Lower leg skin (tissue), 4 donors: ENCODE results near the gene SSB. TPM values are rescaled to one million over a fixed set of nuclear protein-coding genes. Genes with fewer than 3 reads are reported as not detected.

Experiments used
- DNase-seq, 2 donors: peaks; one replicate each; pipeline ENCODE4 v3.0.0-alpha.2; 2019; ENCODE audit warnings: low spot score in 2 of 2
- H3K4me3 ChIP-seq: fragments of 200-600 bp; sonication (generic); 2 replicates; pipeline ENCODE4 v1.5.1; 2017; ENCODE audit warnings: mild to moderate bottlenecking, low read depth; ENCODE audit not compliant: poor library complexity, severe bottlenecking
- CTCF ChIP-seq, 3 donors: fragments of 450-650 bp; IDR thresholded peaks; one replicate each; pipeline ENCODE4 v1.5.1; 2016; ENCODE audit warnings: antibody characterized with exemption in 3 of 3, mild to moderate bottlenecking in 3 of 3, moderate library complexity in 2 of 3
- POLR2A ChIP-seq, 2 donors: fragments of 450-650 bp; IDR thresholded peaks; one replicate each; pipeline ENCODE4 v1.6.1; 2016 to 2017; ENCODE audit warnings: antibody characterized with exemption in 2 of 2, mild to moderate bottlenecking in 1 of 2, moderate library complexity in 1 of 2
- WGBS, 2 donors: methylation state at CpG; one replicate each; pipeline ENCODE4 v1.1.5; 2018; 5-methylcytosine and 5-hydroxymethylcytosine counted together
- intact Hi-C: fragments of 100-400 bp; cut with DNase I; formaldehyde crosslinking; loops from one replicate; pipeline ENCODE4 v1.15.0; 2023; ENCODE audit warnings: low total_unique reads
- total RNA-seq, 4 donors: library from RNA; depleted of rRNA; stranded (reverse); fragments of >200 nt; gene quantifications; one replicate each; pipeline ENCODE4 v1.1.0, GENCODE V29; 2016

Gene SSB
- total RNA-seq, 4 donors from 2014 or later, result 29.1 to 40.0 (median 38.2) TPM

GRCh38 chr2:169822036-169822435, 23.4 kb downstream of the SSB start:
- 61 to 62% methylated on average over 3 of the region's 3 CpGs for WGBS, 2 donors
- TF ChIP-seq CTCF (IDR thresholded peaks at IDR 0.05) (no peak), POLR2A (IDR thresholded peaks at IDR 0.05) (no peak)
- DNase-seq, result no peak
- intact Hi-C loops, result no loop called here
- no peak overlapping the region for H3K4me3 ChIP-seq

- TF ChIP-seq POLR2A (IDR thresholded peaks at IDR 0.05) (no peak), CTCF (IDR thresholded peaks at IDR 0.05) (no peak)
- no peak for DNase-seq
These were observed 24.2 kb downstream of the SSB start for GRCh38 chr2:169822785-169823392.

GRCh38 chr2:169823996-169824372, 25.3 kb downstream of the SSB start:
- peak overlapping the region; percentile 90 for H3K4me3 ChIP-seq
- no peak for DNase-seq
- intact Hi-C loops, result no loop called here
- no peak for TF ChIP-seq CTCF (IDR thresholded peaks at IDR 0.05)
- no peak for TF ChIP-seq POLR2A (IDR thresholded peaks at IDR 0.05)
- WGBS, 2 donors, result 16 to 18% methylated on average over 4 of the region's 4 CpGs

More at GRCh38 chr2:169822785-169823392, 24.2 kb downstream of the SSB start:
- H3K4me3 ChIP-seq, result no peak overlapping the region
- WGBS, 2 donors, result 90 to 94% methylated on average over 4 of the region's 4 CpGs
- intact Hi-C loops, result no loop called here

GRCh38 chr2:169824373-169825333, 26.0 kb downstream of the SSB start, which contains the start of gene METTL5:
METTL5 (minus strand) TSS chr2:169824905; CDS start chr2:169824597, 308 bp downstream.
- 1 to 2% methylated on average over 41 to 61 of the region's 61 CpGs for WGBS, 2 donors
- intact Hi-C loops, result no loop called here

More at GRCh38 chr2:169824373-169825333, 26.0 kb downstream of the SSB start, which contains the start of gene METTL5:
- no peak for TF ChIP-seq POLR2A (IDR thresholded peaks at IDR 0.05)
- TF ChIP-seq CTCF (IDR thresholded peaks at IDR 0.05), result peak in 1 of 3 donors; percentile 40
- peak; percentile 58 to 95 for DNase-seq
- peak within 1 kb of the TSS; percentile 90 for H3K4me3 ChIP-seq
